KMS-11 (cell line): ENCODE results near the gene UNC13D.
A peak's percentile ranks its signal among the peaks of the same experiment; 100 is the strongest.

Source experiments
- H2AFZ ChIP-seq: fragments of 200-600 bp; sonication (generic); 2 replicates; pipeline ENCODE4 v1.6.1; 2016; ENCODE audit warnings: antibody characterized with exemption, mixed run types, low read depth
- H3K27ac ChIP-seq: fragments of 200-600 bp; sonication (generic); 2 replicates; pipeline ENCODE4 v1.6.1; 2016; ENCODE audit warnings: mild to moderate bottlenecking, mixed run types
- H3K27me3 ChIP-seq: fragments of 200-600 bp; sonication (generic); 2 replicates; pipeline ENCODE4 v1.6.1; 2017; ENCODE audit warnings: mild to moderate bottlenecking, low read depth, mixed run types, moderate library complexity; ENCODE audit not compliant: insufficient read depth
- H3K36me3 ChIP-seq: fragments of 200-600 bp; sonication (generic); 2 replicates; pipeline ENCODE4 v1.6.1; 2017; ENCODE audit warnings: mild to moderate bottlenecking, mixed run types; ENCODE audit not compliant: insufficient read depth
- H3K4me1 ChIP-seq: fragments of 200-600 bp; sonication (generic); 2 replicates; pipeline ENCODE4 v1.6.1; 2016; ENCODE audit warnings: mild to moderate bottlenecking, low read depth, mixed run types; ENCODE audit not compliant: poor library complexity, severe bottlenecking
- H3K4me2 ChIP-seq: fragments of 200-600 bp; sonication (generic); 2 replicates; pipeline ENCODE4 v1.7.0; 2016; ENCODE audit warnings: mild to moderate bottlenecking, mixed run types
- H3K4me3 ChIP-seq: fragments of 200-600 bp; sonication (generic); IDR thresholded peaks from 2 replicates; pipeline ENCODE4 v1.6.1; 2017; ENCODE audit warnings: low read depth, low read length, mixed read lengths; ENCODE audit not compliant: insufficient read depth
- H3K79me2 ChIP-seq: fragments of 200-600 bp; sonication (generic); 2 replicates; pipeline ENCODE4 v1.6.1; 2016; ENCODE audit warnings: low read depth, mixed run types; ENCODE audit not compliant: insufficient read depth
- H3K9ac ChIP-seq: fragments of 200-600 bp; sonication (generic); 2 replicates; pipeline ENCODE4 v1.6.1; 2016; ENCODE audit warnings: mild to moderate bottlenecking, mixed run types
- H4K20me1 ChIP-seq: fragments of 200-600 bp; sonication (generic); 2 replicates; pipeline ENCODE4 v1.6.1; 2016; ENCODE audit warnings: mild to moderate bottlenecking, mixed run types; ENCODE audit not compliant: insufficient read depth
- TF ChIP-seq, protein P1 (sequence below): fragments of 200-600 bp; sonication (generic); conservative IDR thresholded peaks from 2 replicates; pipeline ENCODE4 v1.6.1; 2017; ENCODE audit warnings: low read depth, mild to moderate bottlenecking, antibody characterized with exemption, low read length, moderate library complexity, mixed read lengths

The UNC13D gene

DNA sequence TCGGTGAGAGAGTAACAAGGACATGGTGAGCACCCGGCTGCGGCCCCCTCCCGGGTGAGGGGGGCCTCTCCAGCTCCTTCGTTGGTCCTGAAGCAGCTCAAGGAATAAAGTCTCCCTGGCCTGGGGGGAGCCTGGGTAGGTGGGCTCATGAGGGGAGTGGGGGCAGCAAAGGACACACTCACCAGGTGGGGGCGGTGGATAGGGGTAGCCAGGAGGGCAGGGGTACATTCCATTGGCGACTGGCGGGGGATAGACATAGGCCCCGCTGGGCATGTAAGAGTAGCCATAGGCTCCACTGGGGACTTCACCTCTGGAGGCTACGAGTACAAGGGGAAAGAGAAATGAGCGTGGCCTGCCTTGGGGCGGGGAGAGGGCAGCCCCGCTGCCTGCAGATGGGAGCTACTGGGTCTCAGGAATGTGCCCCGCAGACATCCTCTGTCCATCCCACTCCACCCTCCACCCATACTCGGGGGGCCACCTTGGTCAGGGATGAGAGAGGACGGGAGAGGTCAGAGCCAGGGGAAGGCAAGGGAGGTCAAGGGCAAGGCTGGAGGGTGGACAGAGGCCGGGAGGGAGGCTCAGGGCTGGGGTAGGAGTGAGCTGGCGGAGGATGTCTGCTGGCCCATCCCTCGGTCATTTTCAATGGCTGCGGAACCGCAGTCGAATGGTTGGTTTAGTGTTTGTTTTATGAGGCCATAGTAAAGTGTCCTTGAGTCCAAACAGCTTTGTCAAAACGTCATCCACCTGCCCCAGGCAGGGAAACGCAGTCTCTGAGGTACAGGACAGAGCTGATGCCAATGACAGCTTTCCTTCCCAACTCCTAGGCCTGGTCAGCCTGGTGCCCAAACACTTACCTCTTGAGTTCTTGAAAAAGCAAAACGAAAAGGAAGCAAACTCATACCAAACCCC lies 3.7 kb upstream of the UNC13D start:
- Histone ChIP-seq H3K4me1 (peaks cover 13% of the 10 kb centered on the region), H3K27me3 (no peaks in the 10 kb centered on the region), H3K4me3 (no peak overlapping the region), H3K4me2 (no peak overlapping the region), H3K79me2 (no peaks in the 10 kb centered on the region), H3K9ac (no peak overlapping the region), H3K27ac (no peak overlapping the region), H3K36me3 (no peaks in the 10 kb centered on the region), H4K20me1 (no peaks in the 10 kb centered on the region), H2AFZ (no peak overlapping the region)
- TF ChIP-seq, protein P1, sequence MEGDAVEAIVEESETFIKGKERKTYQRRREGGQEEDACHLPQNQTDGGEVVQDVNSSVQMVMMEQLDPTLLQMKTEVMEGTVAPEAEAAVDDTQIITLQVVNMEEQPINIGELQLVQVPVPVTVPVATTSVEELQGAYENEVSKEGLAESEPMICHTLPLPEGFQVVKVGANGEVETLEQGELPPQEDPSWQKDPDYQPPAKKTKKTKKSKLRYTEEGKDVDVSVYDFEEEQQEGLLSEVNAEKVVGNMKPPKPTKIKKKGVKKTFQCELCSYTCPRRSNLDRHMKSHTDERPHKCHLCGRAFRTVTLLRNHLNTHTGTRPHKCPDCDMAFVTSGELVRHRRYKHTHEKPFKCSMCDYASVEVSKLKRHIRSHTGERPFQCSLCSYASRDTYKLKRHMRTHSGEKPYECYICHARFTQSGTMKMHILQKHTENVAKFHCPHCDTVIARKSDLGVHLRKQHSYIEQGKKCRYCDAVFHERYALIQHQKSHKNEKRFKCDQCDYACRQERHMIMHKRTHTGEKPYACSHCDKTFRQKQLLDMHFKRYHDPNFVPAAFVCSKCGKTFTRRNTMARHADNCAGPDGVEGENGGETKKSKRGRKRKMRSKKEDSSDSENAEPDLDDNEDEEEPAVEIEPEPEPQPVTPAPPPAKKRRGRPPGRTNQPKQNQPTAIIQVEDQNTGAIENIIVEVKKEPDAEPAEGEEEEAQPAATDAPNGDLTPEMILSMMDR, result no peak

DNA sequence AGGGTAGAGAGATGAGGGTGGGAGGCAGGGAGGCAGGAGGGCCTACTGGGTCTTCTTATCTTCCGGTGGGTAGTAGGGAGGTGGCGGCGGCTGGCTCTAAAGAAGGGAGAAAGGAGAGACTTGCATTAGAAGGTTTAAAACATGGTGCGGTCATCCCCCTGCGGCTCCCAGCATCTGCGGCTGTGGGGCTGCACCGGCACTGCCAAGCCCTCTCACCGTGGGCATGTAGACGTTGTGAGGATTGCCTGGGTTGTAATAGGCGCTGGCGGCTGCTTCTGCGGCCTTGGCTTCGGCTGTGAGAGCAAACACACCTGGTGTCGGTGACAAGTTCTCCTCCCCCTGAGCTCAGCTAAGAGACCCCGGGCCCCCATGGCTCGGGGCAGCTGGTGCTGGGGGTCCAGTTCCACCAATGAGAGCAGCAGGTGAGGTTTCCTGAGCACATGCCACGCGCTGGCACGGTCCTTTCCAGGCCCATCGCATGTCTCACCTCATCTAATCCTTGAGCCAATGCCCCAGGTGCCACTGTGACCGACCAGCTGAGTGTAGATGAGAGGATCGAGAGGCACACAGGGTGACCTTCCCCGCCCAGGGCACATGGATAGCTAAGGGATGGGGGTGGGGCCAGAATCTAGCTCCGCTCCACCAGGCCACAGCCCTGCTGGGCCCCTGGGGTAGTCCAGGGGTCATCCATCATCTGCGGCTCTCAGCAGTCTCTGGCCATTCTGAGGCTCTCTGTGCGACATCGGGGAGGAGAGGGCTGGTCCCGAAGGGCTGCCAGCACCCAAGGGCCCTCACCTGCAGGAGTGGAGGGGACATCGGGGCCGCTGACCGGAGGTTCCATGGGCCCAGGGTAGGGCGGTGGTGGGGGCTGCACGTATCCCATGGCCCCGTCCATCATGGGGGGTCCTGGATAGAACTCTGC lies 2.7 kb upstream of the UNC13D start:
- H3K9ac ChIP-seq, result no peak overlapping the region
- no peak overlapping the region for H2AFZ ChIP-seq
- H3K4me2 ChIP-seq, result no peak overlapping the region
- H4K20me1 ChIP-seq, result no peaks in the 10 kb centered on the region
- H3K36me3 ChIP-seq, result no peaks in the 10 kb centered on the region
- H3K27ac ChIP-seq, result no peak overlapping the region
- peaks cover 13% of the 10 kb centered on the region for H3K4me1 ChIP-seq
- H3K27me3 ChIP-seq, result no peaks in the 10 kb centered on the region
- H3K79me2 ChIP-seq, result no peaks in the 10 kb centered on the region
- H3K4me3 ChIP-seq, result no peak overlapping the region
- TF ChIP-seq, protein P1, result no peak

DNA sequence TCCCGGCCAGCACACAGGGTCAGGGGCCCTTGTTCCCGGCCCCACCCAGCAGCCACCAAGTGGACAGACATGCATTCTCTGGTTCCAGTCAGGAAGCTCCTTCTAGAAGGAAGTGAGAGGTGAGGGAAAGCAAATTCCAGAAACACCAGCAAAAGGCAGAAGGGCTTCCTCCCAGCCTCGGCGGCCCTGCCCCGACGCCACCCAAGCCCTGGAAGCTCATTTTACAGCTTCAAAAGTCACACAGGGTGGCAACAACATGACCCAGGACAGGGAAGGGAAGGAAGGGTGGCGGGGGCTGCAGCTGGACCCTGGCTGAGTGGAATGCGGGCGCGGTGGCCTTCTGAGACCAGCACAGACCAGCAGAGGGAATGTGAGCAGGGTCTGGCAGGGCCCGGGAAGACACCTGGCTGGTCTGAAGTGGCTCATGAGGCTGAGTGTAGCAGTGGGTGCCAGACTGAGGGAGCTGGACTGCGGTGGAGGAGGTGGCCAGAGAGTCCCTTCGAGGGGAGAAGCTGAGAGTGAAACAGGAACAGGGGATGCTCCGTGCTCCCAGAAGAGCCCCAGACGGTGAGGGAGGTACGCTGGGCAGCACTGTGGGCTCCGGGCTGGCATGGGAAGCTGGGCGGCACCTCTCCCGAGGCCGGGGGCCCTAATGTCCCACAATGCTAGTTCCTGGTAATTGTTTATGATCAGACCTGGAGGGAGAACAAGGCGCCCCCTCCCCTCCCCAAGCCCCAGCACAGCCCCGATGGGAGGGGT lies 1.9 kb upstream of the UNC13D start:
- Histone ChIP-seq H4K20me1 (no peaks in the 10 kb centered on the region), H3K27ac (no peak overlapping the region), H3K36me3 (no peaks in the 10 kb centered on the region), H3K27me3 (no peaks in the 10 kb centered on the region), H3K4me1 (peaks cover 13% of the 10 kb centered on the region), H3K4me2 (no peak overlapping the region), H3K9ac (no peak overlapping the region), H3K4me3 (no peak overlapping the region), H3K79me2 (no peaks in the 10 kb centered on the region), H2AFZ (no peak overlapping the region)
- TF ChIP-seq, protein P1, result no peak

DNA sequence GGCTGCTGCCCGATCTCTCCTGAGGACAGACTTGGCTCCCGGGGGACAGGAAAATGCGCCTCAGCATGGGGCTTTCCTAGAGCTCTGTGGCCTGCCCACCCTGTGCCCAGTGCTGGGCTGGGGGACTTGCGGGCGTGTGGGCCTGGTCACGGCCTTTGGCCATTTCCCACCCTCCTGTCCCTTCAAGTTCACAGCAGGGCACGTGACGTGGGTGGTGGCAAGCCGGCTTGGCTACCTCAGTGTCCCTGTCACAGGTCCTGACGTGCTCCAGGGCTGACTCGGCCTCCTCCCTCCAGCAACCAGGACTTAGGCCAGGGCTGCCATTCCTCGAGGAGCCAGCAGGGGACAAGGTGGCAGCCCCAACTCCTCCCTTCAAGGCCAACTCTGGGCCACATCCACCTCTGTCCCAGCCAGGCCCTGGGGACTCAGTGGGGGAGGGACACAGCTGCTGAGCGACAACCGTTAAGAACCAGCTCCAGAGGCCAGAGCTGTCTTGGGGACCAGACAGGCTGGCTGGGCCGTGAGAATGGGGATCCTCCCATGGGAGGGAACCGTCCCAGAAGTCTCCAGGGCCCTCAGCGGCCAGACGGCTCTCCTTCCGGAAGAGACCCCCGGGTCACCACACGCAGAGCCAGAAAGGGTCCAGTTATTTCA lies 981 bp upstream of the UNC13D start:
- Histone ChIP-seq H3K36me3 (no peaks in the 10 kb centered on the region), H4K20me1 (no peaks in the 10 kb centered on the region), H3K4me2 (no peak overlapping the region; the same call in 1 of the 2 replicates), H3K79me2 (no peaks in the 10 kb centered on the region), H2AFZ (no peak overlapping the region), H3K27me3 (no peaks in the 10 kb centered on the region), H3K4me3 (no peak overlapping the region), H3K4me1 (peaks cover 13% of the 10 kb centered on the region), H3K27ac (no peak overlapping the region), H3K9ac (no peak overlapping the region)
- TF ChIP-seq, protein P1, result peak; percentile 83
